ENCODE measurements around the gene SYDE2. TPM values are rescaled to one million over a fixed set of nuclear protein-coding genes. Genes with fewer than 3 reads are reported as not detected.

The SYDE2 gene
- total RNA-seq (2022; extraction: Qiagen RNA extraction): 0.54 to 1.2 TPM (median 1.0 TPM) in 5 replicates

GRCh38 chr1:85200463-85201339 lies at the start of gene SYDE2:
SYDE2 (minus strand) TSS chr1:85201016; CDS start chr1:85200996, 20 bp downstream.

Other genes with a start within 250 kb of the SYDE2 start
- 2.1 to 2.7 TPM (median 2.4 TPM) in 5 replicates for gene MCOLN2, start 203.9 kb downstream of the SYDE2 start, total RNA-seq (2022; extraction: Qiagen RNA extraction)
- gene MCOLN3, start 152.5 kb downstream of the SYDE2 start, total RNA-seq (2022; extraction: Qiagen RNA extraction): 3.5 to 4.4 TPM (median 3.8 TPM) in 5 replicates
- 17.3 to 20.6 TPM (median 20.0 TPM) in 5 replicates for gene C1orf52, start 58.6 kb upstream of the SYDE2 start, total RNA-seq (2022; extraction: Qiagen RNA extraction)
- gene BCL10, start 75.6 kb upstream of the SYDE2 start, total RNA-seq (2022; extraction: Qiagen RNA extraction): 12.2 to 15.1 TPM (median 13.0 TPM) in 5 replicates

Data from A549 treated with Hydrocortisone at 1 μM for 4 hours (cell line).